ENCODE data around the gene CEP112.

The CEP112 gene

DNA sequence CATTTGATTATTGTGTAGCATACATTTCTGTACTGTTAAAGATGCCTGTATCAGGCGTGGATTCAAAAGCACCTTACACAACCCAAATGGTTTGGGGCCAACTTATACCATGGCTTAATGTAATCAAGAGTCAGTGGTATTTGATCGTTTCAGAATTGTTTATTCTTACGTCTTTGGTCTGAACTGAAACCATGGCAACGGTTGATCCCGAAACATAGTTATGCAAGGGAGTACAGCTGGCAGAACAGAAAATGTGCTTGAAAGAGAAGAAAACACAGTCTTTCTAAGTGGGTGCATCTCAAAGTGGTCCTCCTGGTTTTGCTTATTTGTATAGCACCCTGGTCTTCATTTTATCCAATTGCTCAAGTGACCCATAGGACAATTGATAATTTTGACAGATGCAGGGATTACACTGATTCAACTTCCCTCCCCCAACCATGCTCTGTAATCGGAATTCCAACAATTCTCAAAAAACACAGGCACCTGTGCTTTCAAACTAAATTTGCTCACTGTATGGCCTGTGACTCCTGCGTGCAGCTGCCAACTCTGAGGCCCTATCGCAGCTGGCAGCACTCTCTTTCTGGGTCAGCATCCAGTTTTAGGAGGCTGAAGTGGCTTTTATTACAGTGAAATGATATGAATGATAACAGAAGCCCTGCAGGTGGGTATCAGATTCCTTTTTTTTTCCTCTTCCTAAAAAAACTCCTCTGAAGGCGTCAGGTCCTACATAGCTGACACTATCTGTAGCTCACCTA is 553.5 kb downstream of the CEP112 start:
- TF ChIP-seq GATA1 (IDR thresholded peaks at IDR 0.05; ENCODE audit: low read depth, low read length): no peak
- TF ChIP-seq POLR2A (IDR thresholded peaks at IDR 0.05; ENCODE audit: low read length): no peak
- no peak for DNase-seq

DNA sequence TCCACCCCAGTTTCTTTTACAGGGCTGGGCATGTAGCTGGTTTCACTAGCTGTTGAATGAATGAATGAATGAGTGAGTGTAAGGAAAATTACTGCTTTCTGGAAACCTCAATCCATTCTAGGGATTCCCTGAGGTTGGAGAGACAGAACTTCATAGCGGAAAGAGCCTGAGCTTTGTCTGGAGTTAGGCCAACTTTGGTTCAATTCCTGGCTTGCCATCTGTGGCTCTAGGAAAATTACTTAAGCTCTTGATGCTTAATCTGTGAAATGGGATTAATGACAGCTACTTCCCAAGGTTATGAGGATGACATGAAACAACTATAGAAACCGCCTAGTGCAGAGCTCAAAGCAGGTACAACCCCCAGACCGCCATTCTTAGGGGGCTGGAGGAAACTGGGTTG is 554.1 kb downstream of the CEP112 start:
- TF ChIP-seq GATA1 (IDR thresholded peaks at IDR 0.05; ENCODE audit: low read depth, low read length) (no peak), POLR2A (IDR thresholded peaks at IDR 0.05; ENCODE audit: low read length) (no peak)
- no peak for DNase-seq

DNA sequence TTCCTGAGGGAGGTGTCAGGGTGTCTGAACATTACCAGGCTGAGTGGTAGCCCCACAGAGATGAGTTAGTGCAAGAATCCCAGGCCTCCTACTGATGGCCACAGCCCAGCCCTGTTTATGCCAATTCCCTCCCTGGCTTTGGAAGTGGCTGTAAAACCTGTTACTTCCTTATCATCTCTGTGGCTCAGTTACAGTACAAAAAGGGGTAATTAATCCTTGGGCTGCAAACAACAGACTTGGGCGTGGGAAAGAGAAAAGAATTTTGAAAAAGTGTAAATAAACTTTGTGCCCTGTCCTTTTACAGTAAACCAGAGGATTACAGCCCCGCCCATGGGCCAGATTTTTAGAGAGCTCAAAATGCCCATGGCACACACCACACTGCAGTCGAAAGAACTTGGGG is 557.4 kb downstream of the CEP112 start:
- TF ChIP-seq POLR2A (IDR thresholded peaks at IDR 0.05; ENCODE audit: low read length) (no peak), GATA1 (IDR thresholded peaks at IDR 0.05; ENCODE audit: low read depth, low read length) (no peak)
- no peak for DNase-seq

DNA sequence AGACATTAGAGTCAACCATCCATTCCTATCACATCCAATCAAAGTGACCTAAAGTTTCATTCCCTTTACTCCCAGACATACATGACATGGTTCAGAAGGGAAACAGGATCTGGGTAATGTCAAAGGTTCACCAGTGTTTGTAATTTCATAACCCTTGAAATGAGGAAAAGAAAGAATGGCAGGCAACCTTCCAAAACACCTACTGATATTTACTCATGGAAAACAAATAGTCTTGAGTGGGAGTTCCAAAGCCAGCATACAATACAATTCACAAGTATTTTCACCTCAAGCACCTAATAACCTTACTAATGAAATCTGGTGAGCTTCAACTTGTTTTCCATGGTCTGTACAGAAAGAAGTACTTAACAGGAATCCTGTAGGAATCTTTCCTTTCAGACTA is 557.9 kb downstream of the CEP112 start:
- no peak for DNase-seq
- TF ChIP-seq GATA1 (IDR thresholded peaks at IDR 0.05; ENCODE audit: low read depth, low read length) (no peak), POLR2A (IDR thresholded peaks at IDR 0.05; ENCODE audit: low read length) (no peak)

DNA sequence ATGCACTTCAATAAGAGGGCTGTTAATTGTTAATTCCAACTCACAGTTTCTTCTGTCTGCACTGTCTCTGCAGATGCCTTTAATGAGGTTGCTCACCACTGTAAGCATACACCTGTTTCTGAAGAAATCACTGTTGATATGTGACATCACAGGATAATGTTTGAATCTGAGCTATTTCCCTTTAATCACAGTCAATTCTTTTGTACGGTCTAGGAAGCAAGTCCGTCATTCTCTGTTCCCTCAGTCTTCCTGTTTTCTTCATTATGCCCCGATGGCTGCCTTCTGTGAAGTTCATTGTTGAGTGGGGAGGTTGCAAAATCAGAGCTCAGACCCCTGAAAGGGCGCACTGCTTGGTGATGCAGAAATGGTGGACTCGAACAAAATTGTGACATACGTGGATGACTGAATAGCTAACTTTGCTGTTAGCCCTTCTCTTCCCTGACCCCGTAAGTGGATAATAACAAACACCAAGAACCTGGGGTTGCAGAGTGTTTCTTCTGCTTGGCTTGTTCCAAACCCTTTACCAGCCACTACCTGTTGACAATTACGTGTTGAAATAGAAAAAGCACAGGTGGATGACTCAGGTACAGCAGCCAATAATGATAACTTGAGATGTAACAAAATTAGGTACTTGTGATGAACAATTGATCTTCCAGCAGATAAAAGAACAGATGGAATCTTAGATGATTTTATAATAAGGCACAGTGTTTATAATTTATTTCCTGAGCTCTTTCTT is 558.6 kb downstream of the CEP112 start:
- TF ChIP-seq POLR2A (IDR thresholded peaks at IDR 0.05; ENCODE audit: low read length) (no peak), GATA1 (IDR thresholded peaks at IDR 0.05; ENCODE audit: low read depth, low read length) (no peak)

DNA sequence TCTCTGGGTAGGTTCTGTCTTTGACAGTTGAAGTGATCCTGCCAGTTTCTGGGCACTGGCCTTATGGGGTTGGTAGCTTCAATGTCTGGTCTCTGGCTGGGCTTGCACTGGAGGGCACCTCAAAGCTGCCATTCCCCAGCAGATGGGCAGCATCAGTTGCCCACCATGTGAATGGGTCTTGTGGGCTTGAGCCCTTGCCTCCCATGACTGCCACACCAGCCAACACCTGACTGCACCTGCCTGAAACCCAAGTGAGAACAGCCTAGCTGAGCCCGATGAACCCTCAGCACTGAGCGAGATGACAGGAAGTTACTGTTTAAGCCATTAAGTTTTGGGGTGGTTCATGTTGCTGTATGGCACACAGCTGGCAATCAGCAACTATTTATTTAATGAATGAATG is 561.4 kb downstream of the CEP112 start:
- no peak for TF ChIP-seq GATA1 (IDR thresholded peaks at IDR 0.05; ENCODE audit: low read depth, low read length)
- no peak for TF ChIP-seq POLR2A (IDR thresholded peaks at IDR 0.05; ENCODE audit: low read length)
- DNase-seq: no peak

More for the DNA sequence above, 558.6 kb downstream of the CEP112 start:
- no peak for DNase-seq

DNA sequence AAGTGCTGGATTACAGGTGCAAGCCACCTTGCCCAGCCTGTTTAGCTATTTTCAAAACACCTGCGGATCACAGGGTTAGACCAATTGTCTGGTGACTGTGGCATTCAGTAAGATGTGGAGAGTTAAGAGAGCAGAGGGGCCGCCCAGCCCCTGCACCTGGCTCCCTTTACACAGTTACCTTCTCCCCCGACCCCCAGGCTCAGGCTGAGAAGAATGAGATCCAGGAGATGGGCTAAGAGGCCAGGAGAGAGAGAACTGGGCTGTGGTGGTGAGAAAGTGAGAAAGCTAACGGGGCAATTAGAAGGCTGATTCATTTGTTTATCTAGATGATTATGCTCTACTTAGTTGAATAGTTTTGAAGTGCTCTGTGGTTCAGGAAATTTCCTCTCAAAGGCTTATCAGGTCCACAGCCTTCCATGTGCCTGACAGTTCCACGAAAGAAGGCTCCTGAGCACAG is 562.7 kb downstream of the CEP112 start:
- TF ChIP-seq POLR2A (IDR thresholded peaks at IDR 0.05; ENCODE audit: low read length) (no peak), GATA1 (IDR thresholded peaks at IDR 0.05; ENCODE audit: low read depth, low read length) (no peak)
- no peak for DNase-seq

DNA sequence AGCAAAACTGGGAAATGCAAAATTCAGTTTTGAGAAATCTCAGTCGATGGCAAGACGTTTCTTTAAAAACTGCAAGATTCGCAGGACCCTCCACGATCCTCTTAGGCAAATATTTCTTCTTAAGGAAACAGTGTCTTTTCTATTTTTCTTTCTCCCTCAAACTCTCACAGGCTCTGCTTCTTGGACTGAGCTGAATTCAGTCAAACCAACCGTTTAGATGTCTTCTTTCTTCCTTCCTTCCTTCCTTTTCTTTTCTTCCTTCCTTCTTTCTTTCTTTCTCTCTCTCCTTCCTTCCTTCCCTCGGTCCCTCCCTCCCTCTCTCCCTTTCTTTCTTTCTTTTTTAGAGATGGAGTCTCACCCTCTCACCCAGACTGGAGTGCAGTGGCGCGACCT is 563.3 kb downstream of the CEP112 start:
- TF ChIP-seq GATA1 (IDR thresholded peaks at IDR 0.05; ENCODE audit: low read depth, low read length) (no peak), POLR2A (IDR thresholded peaks at IDR 0.05; ENCODE audit: low read length) (no peak)
- no peak for DNase-seq

DNA sequence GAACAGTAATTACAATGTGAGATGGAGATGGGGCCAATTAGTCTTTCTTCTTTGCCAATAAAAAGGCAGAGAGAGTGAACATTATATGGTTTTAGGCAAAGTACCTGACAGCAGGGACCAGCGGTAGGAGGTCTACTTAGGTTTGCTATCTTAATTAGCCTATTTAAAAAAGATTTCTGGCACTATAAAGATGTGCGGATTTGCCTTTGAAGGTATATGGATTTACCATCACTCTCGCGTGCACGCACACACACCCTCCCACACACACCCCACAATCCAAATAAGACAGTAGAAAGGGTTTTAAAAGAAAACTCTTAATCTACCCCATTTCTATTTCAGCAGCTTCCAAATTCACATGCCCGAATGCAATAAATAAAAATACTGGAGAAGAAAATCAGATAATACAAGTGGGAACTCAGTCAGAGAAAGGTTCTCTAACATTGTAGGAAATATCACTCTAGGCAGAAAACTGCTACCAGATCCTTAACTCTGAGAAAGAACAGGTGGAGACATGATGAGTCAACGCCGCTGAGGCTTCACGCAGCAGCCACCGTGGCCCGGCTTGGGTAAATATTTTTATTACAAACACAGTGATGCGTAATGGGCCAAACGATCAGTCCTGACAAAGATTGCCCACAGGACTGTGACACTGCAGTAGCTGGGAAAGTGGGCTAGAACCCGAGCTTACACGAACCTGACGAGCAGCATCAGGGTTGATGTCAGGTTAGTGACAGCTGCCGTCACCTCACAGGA is 563.9 kb downstream of the CEP112 start:
- no peak for DNase-seq
- no peak for TF ChIP-seq GATA1 (IDR thresholded peaks at IDR 0.05; ENCODE audit: low read depth, low read length)
- no peak for TF ChIP-seq POLR2A (IDR thresholded peaks at IDR 0.05; ENCODE audit: low read length)

DNA sequence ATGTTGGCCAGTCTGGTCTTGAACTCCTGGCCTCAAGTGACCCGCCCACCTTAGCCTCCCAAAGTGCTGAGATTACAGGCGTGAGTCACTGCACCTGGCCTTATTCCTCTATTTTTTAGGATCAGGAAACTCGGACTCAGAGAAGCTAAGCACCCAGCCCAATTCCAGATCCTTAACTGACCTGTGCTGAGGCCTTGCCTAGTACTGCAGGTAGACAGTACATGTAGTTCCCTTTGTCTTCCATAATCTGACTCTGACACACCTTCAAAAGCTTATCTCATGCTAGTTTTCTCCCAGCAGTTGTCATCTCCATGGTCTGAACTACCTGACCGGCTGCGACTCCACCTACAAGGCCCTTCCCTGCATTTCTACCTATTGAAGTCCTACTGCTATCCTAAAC is 564.8 kb downstream of the CEP112 start:
- TF ChIP-seq GATA1 (IDR thresholded peaks at IDR 0.05; ENCODE audit: low read depth, low read length): no peak
- no peak for TF ChIP-seq POLR2A (IDR thresholded peaks at IDR 0.05; ENCODE audit: low read length)
- no peak for DNase-seq

DNA sequence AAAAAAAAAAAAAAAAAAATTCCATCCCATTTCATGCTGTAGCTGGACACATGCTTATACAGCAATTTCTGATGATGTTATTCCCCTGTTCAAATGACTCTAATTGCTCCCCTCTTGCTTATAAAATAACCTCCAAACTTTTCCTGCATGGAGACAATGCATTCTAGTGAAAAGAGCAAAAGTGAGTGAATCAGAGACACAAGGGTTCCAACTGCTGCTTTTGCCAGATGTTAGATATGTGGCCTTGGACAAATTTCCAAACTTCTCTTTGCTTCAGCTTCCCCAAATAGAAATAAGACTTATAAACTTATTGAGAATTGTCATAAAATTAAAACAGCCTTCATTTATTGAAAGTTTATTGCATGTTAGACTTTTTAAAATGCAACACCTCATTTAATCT is 565.5 kb downstream of the CEP112 start:
- no peak for TF ChIP-seq POLR2A (IDR thresholded peaks at IDR 0.05; ENCODE audit: low read length)
- no peak for TF ChIP-seq GATA1 (IDR thresholded peaks at IDR 0.05; ENCODE audit: low read depth, low read length)
- DNase-seq: no peak

DNA sequence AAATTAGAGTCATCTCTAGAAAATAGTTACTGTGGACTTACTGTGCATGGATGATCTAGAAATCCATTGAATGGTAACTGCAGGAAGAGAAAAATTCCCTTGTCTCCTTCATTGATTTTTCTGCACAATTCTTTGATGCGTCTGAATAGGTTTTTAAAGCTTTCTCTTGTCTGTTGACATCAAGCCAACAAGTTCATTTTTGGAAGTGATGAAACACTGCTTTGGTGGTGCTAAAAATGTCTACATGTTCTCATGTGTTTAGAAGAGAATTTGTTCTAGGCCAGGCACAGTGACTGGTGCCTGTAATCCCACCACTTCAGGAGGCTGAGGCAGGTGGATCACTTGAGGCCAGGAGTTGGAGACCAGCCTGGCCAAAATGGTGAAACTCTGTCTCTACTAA is 573.4 kb downstream of the CEP112 start:
- no peak for TF ChIP-seq GATA1 (IDR thresholded peaks at IDR 0.05; ENCODE audit: low read depth, low read length)
- TF ChIP-seq POLR2A (IDR thresholded peaks at IDR 0.05; ENCODE audit: low read length): no peak
- DNase-seq: no peak

DNA sequence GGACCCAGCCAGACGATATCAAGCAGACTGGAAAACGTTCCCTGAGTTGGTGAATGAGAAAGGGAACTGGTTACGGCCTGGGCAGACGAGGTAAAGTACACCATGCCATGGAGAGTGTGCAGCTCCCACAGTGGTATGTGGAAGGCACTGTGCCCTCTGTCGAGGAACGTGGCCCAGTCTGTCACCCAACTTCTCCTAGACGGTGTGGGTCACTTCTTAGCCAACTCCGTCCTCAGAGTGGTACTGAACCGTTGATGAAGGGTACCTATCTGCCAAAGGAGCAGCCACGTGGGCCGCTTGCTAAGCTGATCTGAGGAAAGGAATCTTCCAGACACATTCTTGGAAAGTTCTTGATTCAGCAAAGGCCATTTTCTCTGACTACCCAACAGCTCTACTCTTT is 574.4 kb downstream of the CEP112 start:
- DNase-seq: no peak
- TF ChIP-seq GATA1 (IDR thresholded peaks at IDR 0.05; ENCODE audit: low read depth, low read length) (no peak), POLR2A (IDR thresholded peaks at IDR 0.05; ENCODE audit: low read length) (no peak)

DNA sequence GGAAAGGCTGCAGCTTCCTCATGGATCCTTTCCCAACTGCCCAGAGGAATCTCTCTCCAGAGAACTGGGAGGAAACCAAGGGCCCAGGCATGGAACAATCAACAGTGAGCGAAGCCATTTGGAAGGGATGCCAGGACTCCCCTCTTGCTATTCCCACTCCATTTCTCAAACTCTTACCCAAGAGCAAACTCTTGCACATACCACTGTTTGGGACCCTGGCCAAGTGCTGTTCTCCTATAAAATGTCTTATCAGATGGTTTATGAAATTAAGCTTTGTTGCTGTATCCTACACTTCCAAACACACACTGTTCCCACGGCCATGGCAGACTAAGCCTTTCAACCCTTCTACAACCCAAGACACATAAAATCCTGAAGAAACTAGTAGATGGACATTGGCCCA is 582.2 kb downstream of the CEP112 start:
- TF ChIP-seq GATA1 (IDR thresholded peaks at IDR 0.05; ENCODE audit: low read depth, low read length) (no peak), POLR2A (IDR thresholded peaks at IDR 0.05; ENCODE audit: low read length) (no peak)
- no peak for DNase-seq

Measured in erythroblast (primary cell).